ENCODE results near the gene TEAD2. TPM values are rescaled to one million over a fixed set of nuclear protein-coding genes. Genes with fewer than 3 reads are reported as not detected.
"Not testable (repeated sequence)": the region's sequence is repeated elsewhere in the genome, so short reads cannot be mapped to it uniquely, and the experiment has no call there.

Gene TEAD2
- total RNA-seq, 1 experiment from 2014 or later, result 106 TPM

DNA sequence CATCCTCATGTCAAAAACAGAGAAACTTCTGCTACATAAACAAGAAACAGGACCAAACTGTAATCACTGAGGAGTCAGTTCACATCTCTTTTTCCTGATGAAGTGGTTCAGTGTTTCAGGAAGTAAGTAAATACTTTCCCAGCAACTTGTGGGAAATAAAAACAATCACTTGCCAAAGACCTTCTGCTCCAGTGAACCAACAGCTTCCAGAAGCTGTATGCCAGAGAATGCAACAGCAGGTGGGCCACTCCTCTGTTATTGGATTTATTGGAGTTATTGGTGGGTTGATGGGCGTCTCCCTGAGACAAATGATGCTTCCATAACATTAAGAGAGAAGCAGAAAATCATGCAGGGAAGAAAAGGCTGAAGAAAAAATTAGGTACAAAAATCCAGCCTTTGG, 47.1 kb downstream of the TEAD2 start:
- no peak for TF ChIP-seq ZNF671 (CRISPR knock-in tag; IDR thresholded peaks at IDR 0.05)
- no peak for TF ChIP-seq HMGA2 (CRISPR knock-in tag; IDR thresholded peaks at IDR 0.05)
- no peak for TF ChIP-seq CREM (CRISPR knock-in tag; IDR thresholded peaks at IDR 0.05)
- TF ChIP-seq GTF2I (CRISPR knock-in tag; conservative IDR thresholded peaks at IDR 0.05), result no peak
- TF ChIP-seq JUN (CRISPR knock-in tag; IDR thresholded peaks at IDR 0.05), result no peak
- no peak for TF ChIP-seq JAZF1 (CRISPR knock-in tag; IDR thresholded peaks at IDR 0.05)
- no peak for TF ChIP-seq USF2 (CRISPR knock-in tag; IDR thresholded peaks at IDR 0.05)
- TF ChIP-seq, protein P1, sequence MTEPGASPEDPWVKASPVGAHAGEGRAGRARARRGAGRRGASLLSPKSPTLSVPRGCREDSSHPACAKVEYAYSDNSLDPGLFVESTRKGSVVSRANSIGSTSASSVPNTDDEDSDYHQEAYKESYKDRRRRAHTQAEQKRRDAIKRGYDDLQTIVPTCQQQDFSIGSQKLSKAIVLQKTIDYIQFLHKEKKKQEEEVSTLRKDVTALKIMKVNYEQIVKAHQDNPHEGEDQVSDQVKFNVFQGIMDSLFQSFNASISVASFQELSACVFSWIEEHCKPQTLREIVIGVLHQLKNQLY (CRISPR knock-in tag; IDR thresholded peaks at IDR 0.05), result no peak
- TF ChIP-seq NFE2L1 (CRISPR knock-in tag; IDR thresholded peaks at IDR 0.05), result no peak
- no peak for TF ChIP-seq SMAD3 (CRISPR knock-in tag; IDR thresholded peaks at IDR 0.05; ENCODE audit: borderline replicate concordance)
- TF ChIP-seq, protein P2, sequence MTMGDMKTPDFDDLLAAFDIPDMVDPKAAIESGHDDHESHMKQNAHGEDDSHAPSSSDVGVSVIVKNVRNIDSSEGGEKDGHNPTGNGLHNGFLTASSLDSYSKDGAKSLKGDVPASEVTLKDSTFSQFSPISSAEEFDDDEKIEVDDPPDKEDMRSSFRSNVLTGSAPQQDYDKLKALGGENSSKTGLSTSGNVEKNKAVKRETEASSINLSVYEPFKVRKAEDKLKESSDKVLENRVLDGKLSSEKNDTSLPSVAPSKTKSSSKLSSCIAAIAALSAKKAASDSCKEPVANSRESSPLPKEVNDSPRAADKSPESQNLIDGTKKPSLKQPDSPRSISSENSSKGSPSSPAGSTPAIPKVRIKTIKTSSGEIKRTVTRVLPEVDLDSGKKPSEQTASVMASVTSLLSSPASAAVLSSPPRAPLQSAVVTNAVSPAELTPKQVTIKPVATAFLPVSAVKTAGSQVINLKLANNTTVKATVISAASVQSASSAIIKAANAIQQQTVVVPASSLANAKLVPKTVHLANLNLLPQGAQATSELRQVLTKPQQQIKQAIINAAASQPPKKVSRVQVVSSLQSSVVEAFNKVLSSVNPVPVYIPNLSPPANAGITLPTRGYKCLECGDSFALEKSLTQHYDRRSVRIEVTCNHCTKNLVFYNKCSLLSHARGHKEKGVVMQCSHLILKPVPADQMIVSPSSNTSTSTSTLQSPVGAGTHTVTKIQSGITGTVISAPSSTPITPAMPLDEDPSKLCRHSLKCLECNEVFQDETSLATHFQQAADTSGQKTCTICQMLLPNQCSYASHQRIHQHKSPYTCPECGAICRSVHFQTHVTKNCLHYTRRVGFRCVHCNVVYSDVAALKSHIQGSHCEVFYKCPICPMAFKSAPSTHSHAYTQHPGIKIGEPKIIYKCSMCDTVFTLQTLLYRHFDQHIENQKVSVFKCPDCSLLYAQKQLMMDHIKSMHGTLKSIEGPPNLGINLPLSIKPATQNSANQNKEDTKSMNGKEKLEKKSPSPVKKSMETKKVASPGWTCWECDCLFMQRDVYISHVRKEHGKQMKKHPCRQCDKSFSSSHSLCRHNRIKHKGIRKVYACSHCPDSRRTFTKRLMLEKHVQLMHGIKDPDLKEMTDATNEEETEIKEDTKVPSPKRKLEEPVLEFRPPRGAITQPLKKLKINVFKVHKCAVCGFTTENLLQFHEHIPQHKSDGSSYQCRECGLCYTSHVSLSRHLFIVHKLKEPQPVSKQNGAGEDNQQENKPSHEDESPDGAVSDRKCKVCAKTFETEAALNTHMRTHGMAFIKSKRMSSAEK (CRISPR knock-in tag; IDR thresholded peaks at IDR 0.05; ENCODE audit: borderline replicate concordance), result no peak
- no peak for TF ChIP-seq ELF4 (CRISPR knock-in tag; IDR thresholded peaks at IDR 0.05; ENCODE audit: low read depth)
- no peak for TF ChIP-seq NR1H2 (CRISPR knock-in tag; IDR thresholded peaks at IDR 0.05)
- TF ChIP-seq SP1 (CRISPR knock-in tag; conservative IDR thresholded peaks at IDR 0.05), result no peak
- POLR2A ChIA-PET, result no interaction called here
- Mint-ChIP-seq H3K9me3 (peaks cover 20% of the 10 kb centered on the region), H3K27me3 (ENCODE audit: low read depth) (peaks cover 9% of the 10 kb centered on the region), H3K27ac (no peak overlapping the region), H3K36me3 (peaks cover 17% of the 10 kb centered on the region), H3K4me3 (no peak overlapping the region), H3K4me1 (no peaks in the 10 kb centered on the region)
- ATAC-seq, result no peak
- CTCF ChIA-PET, result interaction anchor here (1.1 kb wide), 1 partner anchor 13 kb away, joined by 4 read pairs; no protein-coding TSS in a partner anchor
- no peak for DNase-seq (ENCODE audit: low spot score)

- ChIA-PET CTCF (interaction anchor here (0.7 kb wide), 1 partner anchor 19 kb away, joined by 3 read pairs; no protein-coding TSS in a partner anchor), POLR2A (no interaction called here)
- ATAC-seq, result no peak
- Mint-ChIP-seq H3K4me1 (no peaks in the 10 kb centered on the region), H3K4me3 (no peak overlapping the region), H3K27me3 (ENCODE audit: low read depth) (peaks cover 2% of the 10 kb centered on the region), H3K9me3 (no peaks in the 10 kb centered on the region), H3K27ac (no peak overlapping the region), H3K36me3 (peaks cover 2% of the 10 kb centered on the region; the same call in 1 of the 2 replicates)
- DNase-seq (ENCODE audit: low spot score), result no peak
- TF ChIP-seq ZNF232 (CRISPR knock-in tag; IDR thresholded peaks at IDR 0.05) (no peak), OVOL2 (CRISPR knock-in tag; IDR thresholded peaks at IDR 0.05; ENCODE audit: borderline replicate concordance) (no peak), ZNF263 (CRISPR knock-in tag; IDR thresholded peaks at IDR 0.05; ENCODE audit: low read depth) (no peak), ERG (CRISPR knock-in tag; IDR thresholded peaks at IDR 0.05) (no peak), NFATC4 (CRISPR knock-in tag; IDR thresholded peaks at IDR 0.05) (no peak)
- TF ChIP-seq, protein P2 (CRISPR knock-in tag; IDR thresholded peaks at IDR 0.05; ENCODE audit: borderline replicate concordance), result no peak
Measured at GRCh38 chr19:49309087-49309486, 53.1 kb downstream of the TEAD2 start.

DNA sequence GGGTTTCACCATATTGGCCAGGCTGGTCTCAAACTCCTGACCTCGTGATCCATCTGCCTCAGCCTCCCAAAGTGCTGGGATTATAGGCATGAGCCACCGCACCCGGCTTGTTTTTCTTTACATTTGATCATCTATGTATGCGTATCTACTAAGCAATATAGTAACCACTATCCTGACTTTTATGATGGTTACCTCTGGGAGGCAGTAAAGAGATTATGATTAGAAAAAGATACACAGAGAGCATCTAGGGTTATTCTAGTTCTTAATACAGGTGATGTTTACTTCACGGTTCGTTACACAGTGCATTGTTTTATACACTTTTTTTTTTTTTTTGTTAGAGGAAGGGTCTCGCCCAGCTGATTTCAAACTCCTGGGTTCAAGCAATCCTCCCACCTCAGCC, 55.5 kb downstream of the TEAD2 start:
- POLR2A ChIA-PET; H3K27me3 Mint-ChIP-seq (ENCODE audit: low read depth); ATAC-seq; H3K27ac Mint-ChIP-seq; H3K4me1 Mint-ChIP-seq; H3K4me3 Mint-ChIP-seq; H3K36me3 Mint-ChIP-seq; DNase-seq (ENCODE audit: low spot score): not testable (repeated sequence)
- CTCF ChIA-PET, result interaction anchor here (0.6 to 1.1 kb wide), 3 partner anchors 21 to 174 kb away, joined by 3 read pairs; no protein-coding TSS in a partner anchor
- H3K9me3 Mint-ChIP-seq, result peaks cover 12% of the 10 kb centered on the region; the same call in 1 of the 2 replicates

Measured in WTC11 (cell line).